HEK293 (cell line): ENCODE data around the gene ACAA1.

ENCODE experiments used
- HOXC10 ChIP-seq: sonication (generic); formaldehyde crosslinking; IDR thresholded peaks from 2 replicates; pipeline ENCODE4 v1.8.1; 2023; ENCODE audit warnings: mild to moderate bottlenecking, missing genetic modification reagents
- IKZF3 ChIP-seq: fragments of 450-650 bp; IDR thresholded peaks from 2 replicates; pipeline ENCODE4 v1.5.0; 2018; ENCODE audit warnings: missing biosample characterization, mild to moderate bottlenecking, missing genetic modification characterization, moderate library complexity
- KLF1 ChIP-seq: fragments of 450-650 bp; formaldehyde crosslinking; IDR thresholded peaks from 2 replicates; pipeline ENCODE4 v1.5.1; 2016; ENCODE audit warnings: missing biosample characterization, missing genetic modification characterization
- PRDM1 ChIP-seq: fragments of 450-650 bp; formaldehyde crosslinking; IDR thresholded peaks from 2 replicates; pipeline ENCODE4; 2016; ENCODE audit warnings: missing biosample characterization, missing genetic modification characterization
- RBAK ChIP-seq: fragments of 450-650 bp; formaldehyde crosslinking; IDR thresholded peaks from 2 replicates; pipeline ENCODE4 v1.5.1; 2016; ENCODE audit warnings: missing biosample characterization, missing genetic modification characterization
- SP3 ChIP-seq: fragments of 450-650 bp; formaldehyde crosslinking; IDR thresholded peaks from 2 replicates; pipeline ENCODE4 v1.5.1; 2016; ENCODE audit warnings: missing biosample characterization, missing genetic modification characterization
- SP7 ChIP-seq: fragments of 450-650 bp; formaldehyde crosslinking; IDR thresholded peaks from 2 replicates; pipeline ENCODE4 v1.5.1; 2016; ENCODE audit warnings: missing biosample characterization, missing genetic modification characterization
- ZBTB17 ChIP-seq: fragments of 450-650 bp; formaldehyde crosslinking; IDR thresholded peaks from 2 replicates; pipeline ENCODE4 v1.5.1; 2016; ENCODE audit warnings: missing biosample characterization, missing genetic modification characterization
- ZBTB48 ChIP-seq: fragments of 450-650 bp; formaldehyde crosslinking; IDR thresholded peaks from 2 replicates; pipeline ENCODE4 v1.5.1; 2016; ENCODE audit warnings: missing biosample characterization, missing genetic modification characterization
- ZBTB8A ChIP-seq: fragments of 450-650 bp; formaldehyde crosslinking; IDR thresholded peaks from 2 replicates; pipeline ENCODE4 v1.5.1; 2016; ENCODE audit warnings: missing biosample characterization, missing genetic modification characterization
- ZNF121 ChIP-seq: fragments of 450-650 bp; formaldehyde crosslinking; IDR thresholded peaks from 2 replicates; pipeline ENCODE4 v1.5.1; 2016; ENCODE audit warnings: missing biosample characterization, missing genetic modification characterization
- ZNF335 ChIP-seq: fragments of 450-650 bp; formaldehyde crosslinking; conservative IDR thresholded peaks from 2 replicates; pipeline ENCODE4 v1.5.1; 2016; ENCODE audit warnings: missing biosample characterization, missing genetic modification characterization
- ZNF37A ChIP-seq: fragments of 450-650 bp; IDR thresholded peaks from 2 replicates; pipeline ENCODE4 v1.5.1; 2018; ENCODE audit warnings: missing biosample characterization, missing genetic modification characterization
- ZNF544 ChIP-seq: fragments of 450-650 bp; formaldehyde crosslinking; IDR thresholded peaks from 2 replicates; pipeline ENCODE4 v1.5.0; 2017; ENCODE audit warnings: missing biosample characterization, missing genetic modification characterization
- ZNF629 ChIP-seq: fragments of 450-650 bp; formaldehyde crosslinking; IDR thresholded peaks from 2 replicates; pipeline ENCODE4 v1.5.1; 2017; ENCODE audit warnings: missing biosample characterization, missing genetic modification characterization
- ZNF747 ChIP-seq: fragments of 450-650 bp; formaldehyde crosslinking; IDR thresholded peaks from 2 replicates; pipeline ENCODE4 v1.5.1; 2016; ENCODE audit warnings: missing biosample characterization, missing genetic modification characterization
- ZNF791 ChIP-seq: fragments of 450-650 bp; formaldehyde crosslinking; IDR thresholded peaks from 2 replicates; pipeline ENCODE4 v1.5.1; 2016; ENCODE audit warnings: missing biosample characterization, missing genetic modification characterization
- ZNF830 ChIP-seq: fragments of 450-650 bp; IDR thresholded peaks from 2 replicates; pipeline ENCODE4 v1.5.0; 2018; ENCODE audit warnings: missing biosample characterization, missing genetic modification characterization, low read depth, mild to moderate bottlenecking, moderate library complexity
- TF ChIP-seq, protein P1 (sequence below): fragments of 450-650 bp; formaldehyde crosslinking; IDR thresholded peaks from 2 replicates; pipeline ENCODE4 v1.5.1; 2016; ENCODE audit warnings: missing biosample characterization, missing genetic modification characterization
- TF ChIP-seq, protein P2 (sequence below): fragments of 450-650 bp; formaldehyde crosslinking; IDR thresholded peaks from 2 replicates; pipeline ENCODE4 v1.5.1; 2016; ENCODE audit warnings: missing biosample characterization, missing genetic modification characterization
- TF ChIP-seq, protein P3 (sequence below): fragments of 450-650 bp; IDR thresholded peaks from 2 replicates; pipeline ENCODE4 v1.5.1; 2018; ENCODE audit warnings: missing biosample characterization, mild to moderate bottlenecking, missing genetic modification characterization
- TF ChIP-seq, protein P4 (sequence below): fragments of 450-650 bp; formaldehyde crosslinking; IDR thresholded peaks from 2 replicates; pipeline ENCODE4 v1.5.1; 2016; ENCODE audit warnings: missing biosample characterization, missing genetic modification characterization
- TF ChIP-seq, protein P5 (sequence below): fragments of 450-650 bp; formaldehyde crosslinking; IDR thresholded peaks from 2 replicates; pipeline ENCODE4 v1.5.1; 2016; ENCODE audit warnings: missing biosample characterization, missing genetic modification characterization, borderline replicate concordance
- TF ChIP-seq, protein P6 (sequence below): fragments of 450-650 bp; formaldehyde crosslinking; IDR thresholded peaks from 2 replicates; pipeline ENCODE4 v1.5.0; 2017; ENCODE audit warnings: missing biosample characterization, missing genetic modification characterization, borderline replicate concordance
- TF ChIP-seq, protein P7 (sequence below): fragments of 450-650 bp; formaldehyde crosslinking; IDR thresholded peaks from 2 replicates; pipeline ENCODE4 v1.5.1; 2017; ENCODE audit warnings: missing biosample characterization, mild to moderate bottlenecking, missing genetic modification characterization, moderate library complexity

Gene ACAA1

DNA sequence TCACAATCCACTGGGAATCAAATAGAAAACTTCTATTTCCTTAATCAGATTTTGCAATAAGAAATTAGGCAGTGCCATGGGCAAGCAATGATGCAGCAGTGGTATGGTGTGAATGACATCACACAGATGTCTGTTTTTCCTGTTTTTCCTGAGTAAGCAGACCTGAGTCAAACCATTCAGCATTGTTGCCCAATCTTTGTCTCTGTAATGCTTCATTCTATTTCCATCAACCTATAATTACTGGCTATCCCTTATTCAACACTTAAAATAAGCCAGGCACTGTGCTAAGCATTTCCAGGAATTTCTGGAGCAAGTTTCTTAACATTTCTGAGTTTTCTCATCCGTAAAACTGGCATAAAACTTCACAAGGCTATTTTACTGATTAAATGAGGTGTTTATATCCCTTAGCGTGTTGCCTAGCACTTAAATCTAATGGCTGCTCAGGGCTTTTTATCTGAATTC, 17.1 kb upstream of the ACAA1 start (continued):
- TF ChIP-seq, protein P1, sequence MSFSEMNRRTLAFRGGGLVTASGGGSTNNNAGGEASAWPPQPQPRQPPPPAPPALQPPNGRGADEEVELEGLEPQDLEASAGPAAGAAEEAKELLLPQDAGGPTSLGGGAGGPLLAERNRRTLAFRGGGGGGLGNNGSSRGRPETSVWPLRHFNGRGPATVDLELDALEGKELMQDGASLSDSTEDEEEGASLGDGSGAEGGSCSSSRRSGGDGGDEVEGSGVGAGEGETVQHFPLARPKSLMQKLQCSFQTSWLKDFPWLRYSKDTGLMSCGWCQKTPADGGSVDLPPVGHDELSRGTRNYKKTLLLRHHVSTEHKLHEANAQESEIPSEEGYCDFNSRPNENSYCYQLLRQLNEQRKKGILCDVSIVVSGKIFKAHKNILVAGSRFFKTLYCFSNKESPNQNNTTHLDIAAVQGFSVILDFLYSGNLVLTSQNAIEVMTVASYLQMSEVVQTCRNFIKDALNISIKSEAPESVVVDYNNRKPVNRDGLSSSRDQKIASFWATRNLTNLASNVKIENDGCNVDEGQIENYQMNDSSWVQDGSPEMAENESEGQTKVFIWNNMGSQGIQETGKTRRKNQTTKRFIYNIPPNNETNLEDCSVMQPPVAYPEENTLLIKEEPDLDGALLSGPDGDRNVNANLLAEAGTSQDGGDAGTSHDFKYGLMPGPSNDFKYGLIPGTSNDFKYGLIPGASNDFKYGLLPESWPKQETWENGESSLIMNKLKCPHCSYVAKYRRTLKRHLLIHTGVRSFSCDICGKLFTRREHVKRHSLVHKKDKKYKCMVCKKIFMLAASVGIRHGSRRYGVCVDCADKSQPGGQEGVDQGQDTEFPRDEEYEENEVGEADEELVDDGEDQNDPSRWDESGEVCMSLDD (tag by site-specific recombination): no peak
- TF ChIP-seq ZNF121 (no peak), ZNF747 (tag by site-specific recombination) (no peak), ZNF830 (tag by site-specific recombination) (no peak), ZBTB17 (tag by site-specific recombination) (peak; percentile 64), SP7 (tag by site-specific recombination) (peak; percentile 96), ZBTB48 (tag by site-specific recombination) (no peak), ZBTB8A (tag by site-specific recombination) (no peak), SP3 (no peak), KLF1 (tag by site-specific recombination) (no peak), HOXC10 (CRISPR knock-in tag) (no peak), PRDM1 (tag by site-specific recombination) (no peak), ZNF544 (tag by site-specific recombination) (no peak), IKZF3 (tag by site-specific recombination) (peak; percentile 72), ZNF37A (tag by site-specific recombination) (0 out of 2 replicates have a peak, but pooled peaks have one; percentile 21), ZNF629 (peak; percentile 85), ZNF791 (tag by site-specific recombination) (no peak), RBAK (no peak), ZNF335 (tag by site-specific recombination) (peak; percentile 90)
- TF ChIP-seq, protein P2, sequence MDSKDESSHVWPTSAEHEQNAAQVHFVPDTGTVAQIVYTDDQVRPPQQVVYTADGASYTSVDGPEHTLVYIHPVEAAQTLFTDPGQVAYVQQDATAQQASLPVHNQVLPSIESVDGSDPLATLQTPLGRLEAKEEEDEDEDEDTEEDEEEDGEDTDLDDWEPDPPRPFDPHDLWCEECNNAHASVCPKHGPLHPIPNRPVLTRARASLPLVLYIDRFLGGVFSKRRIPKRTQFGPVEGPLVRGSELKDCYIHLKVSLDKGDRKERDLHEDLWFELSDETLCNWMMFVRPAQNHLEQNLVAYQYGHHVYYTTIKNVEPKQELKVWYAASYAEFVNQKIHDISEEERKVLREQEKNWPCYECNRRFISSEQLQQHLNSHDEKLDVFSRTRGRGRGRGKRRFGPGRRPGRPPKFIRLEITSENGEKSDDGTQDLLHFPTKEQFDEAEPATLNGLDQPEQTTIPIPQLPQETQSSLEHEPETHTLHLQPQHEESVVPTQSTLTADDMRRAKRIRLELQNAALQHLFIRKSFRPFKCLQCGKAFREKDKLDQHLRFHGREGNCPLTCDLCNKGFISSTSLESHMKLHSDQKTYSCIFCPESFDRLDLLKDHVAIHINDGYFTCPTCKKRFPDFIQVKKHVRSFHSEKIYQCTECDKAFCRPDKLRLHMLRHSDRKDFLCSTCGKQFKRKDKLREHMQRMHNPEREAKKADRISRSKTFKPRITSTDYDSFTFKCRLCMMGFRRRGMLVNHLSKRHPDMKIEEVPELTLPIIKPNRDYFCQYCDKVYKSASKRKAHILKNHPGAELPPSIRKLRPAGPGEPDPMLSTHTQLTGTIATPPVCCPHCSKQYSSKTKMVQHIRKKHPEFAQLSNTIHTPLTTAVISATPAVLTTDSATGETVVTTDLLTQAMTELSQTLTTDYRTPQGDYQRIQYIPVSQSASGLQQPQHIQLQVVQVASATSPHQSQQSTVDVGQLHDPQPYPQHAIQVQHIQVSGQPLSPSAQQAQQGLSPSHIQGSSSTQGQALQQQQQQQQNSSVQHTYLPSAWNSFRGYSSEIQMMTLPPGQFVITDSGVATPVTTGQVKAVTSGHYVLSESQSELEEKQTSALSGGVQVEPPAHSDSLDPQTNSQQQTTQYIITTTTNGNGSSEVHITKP (tag by site-specific recombination): peak; percentile 76
- TF ChIP-seq, protein P3, sequence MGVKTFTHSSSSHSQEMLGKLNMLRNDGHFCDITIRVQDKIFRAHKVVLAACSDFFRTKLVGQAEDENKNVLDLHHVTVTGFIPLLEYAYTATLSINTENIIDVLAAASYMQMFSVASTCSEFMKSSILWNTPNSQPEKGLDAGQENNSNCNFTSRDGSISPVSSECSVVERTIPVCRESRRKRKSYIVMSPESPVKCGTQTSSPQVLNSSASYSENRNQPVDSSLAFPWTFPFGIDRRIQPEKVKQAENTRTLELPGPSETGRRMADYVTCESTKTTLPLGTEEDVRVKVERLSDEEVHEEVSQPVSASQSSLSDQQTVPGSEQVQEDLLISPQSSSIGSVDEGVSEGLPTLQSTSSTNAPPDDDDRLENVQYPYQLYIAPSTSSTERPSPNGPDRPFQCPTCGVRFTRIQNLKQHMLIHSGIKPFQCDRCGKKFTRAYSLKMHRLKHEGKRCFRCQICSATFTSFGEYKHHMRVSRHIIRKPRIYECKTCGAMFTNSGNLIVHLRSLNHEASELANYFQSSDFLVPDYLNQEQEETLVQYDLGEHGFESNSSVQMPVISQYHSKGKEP (tag by site-specific recombination): peak; percentile 13; the same call in 1 of the 2 replicates
- TF ChIP-seq, protein P4, sequence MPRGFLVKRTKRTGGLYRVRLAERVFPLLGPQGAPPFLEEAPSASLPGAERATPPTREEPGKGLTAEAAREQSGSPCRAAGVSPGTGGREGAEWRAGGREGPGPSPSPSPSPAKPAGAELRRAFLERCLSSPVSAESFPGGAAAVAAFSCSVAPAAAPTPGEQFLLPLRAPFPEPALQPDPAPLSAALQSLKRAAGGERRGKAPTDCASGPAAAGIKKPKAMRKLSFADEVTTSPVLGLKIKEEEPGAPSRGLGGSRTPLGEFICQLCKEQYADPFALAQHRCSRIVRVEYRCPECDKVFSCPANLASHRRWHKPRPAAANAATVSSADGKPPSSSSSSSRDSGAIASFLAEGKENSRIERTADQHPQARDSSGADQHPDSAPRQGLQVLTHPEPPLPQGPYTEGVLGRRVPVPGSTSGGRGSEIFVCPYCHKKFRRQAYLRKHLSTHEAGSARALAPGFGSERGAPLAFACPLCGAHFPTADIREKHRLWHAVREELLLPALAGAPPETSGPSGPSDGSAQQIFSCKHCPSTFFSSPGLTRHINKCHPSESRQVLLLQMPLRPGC: no peak
- TF ChIP-seq, protein P5, sequence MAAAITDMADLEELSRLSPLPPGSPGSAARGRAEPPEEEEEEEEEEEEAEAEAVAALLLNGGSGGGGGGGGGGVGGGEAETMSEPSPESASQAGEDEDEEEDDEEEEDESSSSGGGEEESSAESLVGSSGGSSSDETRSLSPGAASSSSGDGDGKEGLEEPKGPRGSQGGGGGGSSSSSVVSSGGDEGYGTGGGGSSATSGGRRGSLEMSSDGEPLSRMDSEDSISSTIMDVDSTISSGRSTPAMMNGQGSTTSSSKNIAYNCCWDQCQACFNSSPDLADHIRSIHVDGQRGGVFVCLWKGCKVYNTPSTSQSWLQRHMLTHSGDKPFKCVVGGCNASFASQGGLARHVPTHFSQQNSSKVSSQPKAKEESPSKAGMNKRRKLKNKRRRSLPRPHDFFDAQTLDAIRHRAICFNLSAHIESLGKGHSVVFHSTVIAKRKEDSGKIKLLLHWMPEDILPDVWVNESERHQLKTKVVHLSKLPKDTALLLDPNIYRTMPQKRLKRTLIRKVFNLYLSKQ (tag by site-specific recombination): no peak
- TF ChIP-seq, protein P6, sequence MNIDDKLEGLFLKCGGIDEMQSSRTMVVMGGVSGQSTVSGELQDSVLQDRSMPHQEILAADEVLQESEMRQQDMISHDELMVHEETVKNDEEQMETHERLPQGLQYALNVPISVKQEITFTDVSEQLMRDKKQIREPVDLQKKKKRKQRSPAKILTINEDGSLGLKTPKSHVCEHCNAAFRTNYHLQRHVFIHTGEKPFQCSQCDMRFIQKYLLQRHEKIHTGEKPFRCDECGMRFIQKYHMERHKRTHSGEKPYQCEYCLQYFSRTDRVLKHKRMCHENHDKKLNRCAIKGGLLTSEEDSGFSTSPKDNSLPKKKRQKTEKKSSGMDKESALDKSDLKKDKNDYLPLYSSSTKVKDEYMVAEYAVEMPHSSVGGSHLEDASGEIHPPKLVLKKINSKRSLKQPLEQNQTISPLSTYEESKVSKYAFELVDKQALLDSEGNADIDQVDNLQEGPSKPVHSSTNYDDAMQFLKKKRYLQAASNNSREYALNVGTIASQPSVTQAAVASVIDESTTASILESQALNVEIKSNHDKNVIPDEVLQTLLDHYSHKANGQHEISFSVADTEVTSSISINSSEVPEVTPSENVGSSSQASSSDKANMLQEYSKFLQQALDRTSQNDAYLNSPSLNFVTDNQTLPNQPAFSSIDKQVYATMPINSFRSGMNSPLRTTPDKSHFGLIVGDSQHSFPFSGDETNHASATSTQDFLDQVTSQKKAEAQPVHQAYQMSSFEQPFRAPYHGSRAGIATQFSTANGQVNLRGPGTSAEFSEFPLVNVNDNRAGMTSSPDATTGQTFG: no peak
- TF ChIP-seq, protein P7, sequence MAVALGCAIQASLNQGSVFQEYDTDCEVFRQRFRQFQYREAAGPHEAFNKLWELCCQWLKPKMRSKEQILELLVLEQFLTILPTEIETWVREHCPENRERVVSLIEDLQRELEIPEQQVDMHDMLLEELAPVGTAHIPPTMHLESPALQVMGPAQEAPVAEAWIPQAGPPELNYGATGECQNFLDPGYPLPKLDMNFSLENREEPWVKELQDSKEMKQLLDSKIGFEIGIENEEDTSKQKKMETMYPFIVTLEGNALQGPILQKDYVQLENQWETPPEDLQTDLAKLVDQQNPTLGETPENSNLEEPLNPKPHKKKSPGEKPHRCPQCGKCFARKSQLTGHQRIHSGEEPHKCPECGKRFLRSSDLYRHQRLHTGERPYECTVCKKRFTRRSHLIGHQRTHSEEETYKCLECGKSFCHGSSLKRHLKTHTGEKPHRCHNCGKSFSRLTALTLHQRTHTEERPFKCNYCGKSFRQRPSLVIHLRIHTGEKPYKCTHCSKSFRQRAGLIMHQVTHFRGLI: no peak
